D721Med (cell line): ENCODE measurements around the gene CEBPG.

Source experiments
- DNase-seq: peaks from one replicate; pipeline ENCODE4 v3.0.0; 2011; ENCODE audit warnings: low spot score; ENCODE audit not compliant: insufficient read length
- FAIRE-seq: peaks from 2 replicates; lab custom pipeline; 2011; peaks lifted over from hg19 to GRCh38; lab: Jason Lieb, UNC
- CTCF ChIP-seq: IDR thresholded peaks from 2 replicates; pipeline ENCODE4 v1.5.1; 2012; ENCODE audit warnings: mild to moderate bottlenecking, control low read depth; ENCODE audit not compliant: insufficient read depth; ENCODE audit errors: missing control alignments

CEBPG gene

GRCh38 chr19:33333642-33334041 is 39.9 kb upstream of the CEBPG start:
- no peak for TF ChIP-seq CTCF
- FAIRE-seq, result no peak
- no peak for DNase-seq

GRCh38 chr19:33334271-33334670 is 39.2 kb upstream of the CEBPG start:
- FAIRE-seq, result no peak

GRCh38 chr19:33335446-33335845 is 38.1 kb upstream of the CEBPG start:
- FAIRE-seq, result no peak
- TF ChIP-seq CTCF, result no peak

More at GRCh38 chr19:33334271-33334670, 39.2 kb upstream of the CEBPG start:
- no peak for DNase-seq
- no peak for TF ChIP-seq CTCF

GRCh38 chr19:33339016-33339984 is 34.2 kb upstream of the CEBPG start:
- DNase-seq (no peak), FAIRE-seq (no peak)
- TF ChIP-seq CTCF, result no peak

More at GRCh38 chr19:33335446-33335845, 38.1 kb upstream of the CEBPG start:
- DNase-seq, result no peak

GRCh38 chr19:33340991-33341390 is 32.5 kb upstream of the CEBPG start:
- no peak for TF ChIP-seq CTCF
- DNase-seq (no peak), FAIRE-seq (no peak)

GRCh38 chr19:33343301-33343700 is 30.2 kb upstream of the CEBPG start:
- no peak for FAIRE-seq
- no peak for TF ChIP-seq CTCF
- DNase-seq, result no peak
